HG02759 (cell line): ENCODE measurements around the gene RTN4RL1.

ENCODE experiments used
- ATAC-seq: cut with Tn5 transposase; IDR thresholded peaks from one replicate; pipeline ENCODE4 v1.9.1; 2021; ENCODE audit warnings: mild to moderate bottlenecking, moderate library complexity; ENCODE audit not compliant: unreplicated experiment

Gene RTN4RL1

GRCh38 chr17:1956134-1956533, 69.0 kb downstream of the RTN4RL1 start:
- ATAC-seq: no peak

GRCh38 chr17:1953831-1954230, 71.3 kb downstream of the RTN4RL1 start:
- ATAC-seq: no peak

GRCh38 chr17:1951920-1952319, 73.2 kb downstream of the RTN4RL1 start:
- ATAC-seq: no peak

- ATAC-seq: no peak
Observed at GRCh38 chr17:1949754-1950153, 75.4 kb downstream of the RTN4RL1 start.

DNA sequence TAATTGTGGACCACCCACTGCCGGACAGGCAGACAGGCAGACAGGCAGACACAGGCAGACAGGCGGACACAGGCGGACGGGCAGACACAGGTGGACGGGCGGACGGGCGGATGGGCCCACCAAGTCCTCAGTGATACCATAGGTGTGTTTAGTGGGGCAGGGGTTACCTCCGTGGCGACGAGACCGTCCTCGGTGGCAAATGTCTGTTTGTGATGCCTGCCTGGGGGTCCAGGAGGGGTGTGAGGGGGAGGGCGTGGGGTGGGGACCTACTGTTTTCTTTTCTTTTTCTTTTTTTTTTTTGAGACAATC, 76.7 kb downstream of the RTN4RL1 start:
- ATAC-seq: no peak

DNA sequence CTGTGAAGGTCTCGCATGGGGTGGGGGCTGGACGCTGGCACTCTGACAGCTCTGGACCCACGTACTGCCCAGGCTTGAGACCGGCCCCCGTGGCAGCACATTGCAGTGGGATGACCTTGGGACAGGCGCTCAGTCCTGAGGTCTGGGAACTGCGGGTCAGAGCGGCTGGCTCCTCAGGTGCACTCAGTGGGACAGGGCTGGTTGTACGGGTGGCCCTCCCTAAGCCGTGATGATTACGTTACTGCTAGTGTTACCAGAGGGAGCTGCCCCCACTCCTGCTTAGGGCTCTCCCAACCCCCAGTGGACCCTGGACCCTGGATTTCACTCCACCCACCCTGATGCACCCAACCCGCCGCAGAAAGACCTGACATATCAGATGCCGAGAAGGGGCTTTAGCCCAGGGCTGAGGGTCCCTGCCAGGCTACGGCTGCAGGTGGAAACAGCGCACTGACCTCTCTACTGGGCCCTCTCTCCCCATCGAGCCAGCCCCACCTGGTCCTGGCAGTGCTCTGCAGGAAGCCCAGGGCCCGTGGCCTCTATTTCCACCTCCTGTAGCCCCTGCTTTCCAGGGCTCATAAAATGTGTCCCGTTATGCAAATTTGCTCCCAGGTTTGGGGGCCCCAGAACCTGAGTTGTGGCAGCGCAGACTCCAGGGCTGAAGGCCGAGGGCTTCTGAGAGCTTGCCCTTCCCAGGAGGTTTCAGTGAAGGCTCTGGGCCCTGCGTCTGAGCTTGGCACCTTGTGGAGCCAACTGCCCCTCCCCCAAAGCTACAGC, 77.2 kb downstream of the RTN4RL1 start:
- no peak for ATAC-seq

- no peak for ATAC-seq
Observed at GRCh38 chr17:1947229-1947742, 77.8 kb downstream of the RTN4RL1 start.

DNA sequence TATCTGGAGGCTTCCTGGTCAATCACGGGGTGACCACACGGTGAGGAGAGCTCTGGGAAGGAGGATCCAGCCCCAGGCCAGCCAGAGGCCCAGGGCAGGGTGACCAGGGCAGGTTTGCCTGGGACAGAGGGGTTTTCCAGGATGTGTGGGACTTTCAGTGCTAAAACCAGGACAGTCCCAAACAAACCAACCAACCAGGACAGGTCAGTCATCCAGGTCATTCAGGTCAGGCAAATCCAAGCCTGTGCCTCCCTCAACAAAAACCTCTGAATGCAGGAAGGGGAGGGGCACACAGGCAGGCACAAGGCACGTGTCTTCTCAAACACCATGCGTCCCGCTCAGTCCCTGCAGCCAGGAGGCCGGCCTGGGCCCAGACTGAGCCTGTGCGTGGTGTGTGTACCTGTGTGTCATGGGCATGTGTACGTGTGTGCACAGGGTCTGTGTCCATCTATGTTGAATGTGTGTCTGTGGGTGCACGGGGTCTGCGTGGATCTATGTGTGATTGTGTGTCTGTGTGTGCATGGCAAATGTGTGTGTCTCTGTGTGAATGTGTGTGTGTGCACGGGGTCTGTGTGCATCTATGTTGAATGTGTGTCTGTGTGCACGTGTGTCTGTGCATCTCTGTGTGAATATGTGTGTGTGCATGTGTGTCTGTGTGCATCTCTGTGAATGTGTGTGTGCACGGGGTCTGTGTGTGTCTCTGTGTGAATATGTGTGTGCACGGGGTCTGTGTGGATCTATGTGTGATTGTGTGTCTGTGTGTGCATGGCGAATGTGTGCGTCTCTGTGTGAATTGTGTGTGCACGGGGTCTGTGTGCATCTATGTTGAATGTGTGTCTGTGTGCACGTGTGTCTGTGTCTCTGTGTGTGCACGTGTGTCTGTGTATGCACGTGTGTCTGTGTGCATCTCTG, 78.9 kb downstream of the RTN4RL1 start:
- ATAC-seq: no peak

GRCh38 chr17:1945621-1946020, 79.5 kb downstream of the RTN4RL1 start:
- no peak for ATAC-seq

- no peak for ATAC-seq
Observed at GRCh38 chr17:1943436-1943831, 81.7 kb downstream of the RTN4RL1 start.

DNA sequence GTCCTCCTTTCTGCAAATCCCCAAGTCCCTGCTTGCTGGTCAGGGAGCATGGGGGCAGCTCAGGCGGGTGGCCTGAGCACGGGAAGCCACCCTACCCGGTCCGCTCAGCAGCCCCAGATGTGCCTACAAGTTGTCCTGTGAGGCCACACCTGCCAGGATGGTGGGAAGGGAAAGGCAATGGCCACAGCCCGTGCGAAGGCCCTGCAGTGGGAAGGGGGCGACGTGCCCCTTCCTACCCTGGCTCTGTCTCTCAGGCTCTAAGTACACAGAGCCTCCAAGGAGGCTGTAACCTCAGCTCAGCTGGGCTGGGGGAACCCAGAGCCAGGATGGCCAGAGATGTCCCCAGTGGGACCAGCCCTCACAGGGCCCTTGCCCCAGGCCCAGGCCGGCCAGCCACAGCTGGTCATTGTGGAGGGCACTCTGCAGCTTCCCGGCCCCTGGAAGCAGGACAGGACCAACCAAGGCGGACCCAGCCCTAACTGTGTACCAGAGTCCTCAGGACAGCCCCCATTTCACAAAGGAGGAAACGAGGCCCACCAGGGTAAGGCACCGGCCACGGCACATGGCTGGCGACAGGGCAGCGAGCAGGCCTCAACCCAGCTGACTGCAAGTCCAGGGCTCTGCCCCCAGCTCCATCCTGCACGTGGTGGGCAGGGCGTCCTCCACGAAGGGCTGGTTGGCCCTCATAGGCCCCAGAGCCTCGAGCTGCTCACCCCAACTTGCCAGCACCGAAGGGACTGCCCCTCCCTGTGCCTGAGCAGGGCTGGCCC, 82.3 kb downstream of the RTN4RL1 start:
- no peak for ATAC-seq

- no peak for ATAC-seq
Observed at GRCh38 chr17:1942066-1942365, 83.1 kb downstream of the RTN4RL1 start.

GRCh38 chr17:1941272-1942065, 83.7 kb downstream of the RTN4RL1 start:
- ATAC-seq: no peak

DNA sequence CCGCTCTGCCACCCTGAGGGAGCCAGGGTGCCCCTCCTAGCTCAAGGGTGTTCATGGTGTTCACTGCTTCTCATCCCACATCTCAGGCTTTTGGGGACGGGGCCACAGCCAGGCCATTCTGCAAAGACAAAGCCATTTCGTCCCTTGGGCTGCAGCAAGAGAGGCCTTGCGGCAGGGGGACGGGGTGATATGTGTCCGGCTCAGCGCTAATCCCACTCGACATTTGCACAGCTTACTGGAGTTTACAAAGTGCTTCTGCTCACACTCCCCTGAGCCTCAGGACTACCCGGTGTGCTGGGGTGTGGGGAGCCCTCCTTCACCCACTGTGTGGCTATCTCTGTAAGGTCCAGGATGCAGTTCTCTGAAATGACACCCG, 84.3 kb downstream of the RTN4RL1 start:
- no peak for ATAC-seq

GRCh38 chr17:1939981-1940809, 84.9 kb downstream of the RTN4RL1 start:
- no peak for ATAC-seq

GRCh38 chr17:1937461-1937860, 87.7 kb downstream of the RTN4RL1 start:
- ATAC-seq: no peak

- ATAC-seq: no peak
Observed at GRCh38 chr17:1936766-1937165, 88.4 kb downstream of the RTN4RL1 start.

GRCh38 chr17:1934901-1935300, 90.2 kb downstream of the RTN4RL1 start:
- ATAC-seq: no peak

DNA sequence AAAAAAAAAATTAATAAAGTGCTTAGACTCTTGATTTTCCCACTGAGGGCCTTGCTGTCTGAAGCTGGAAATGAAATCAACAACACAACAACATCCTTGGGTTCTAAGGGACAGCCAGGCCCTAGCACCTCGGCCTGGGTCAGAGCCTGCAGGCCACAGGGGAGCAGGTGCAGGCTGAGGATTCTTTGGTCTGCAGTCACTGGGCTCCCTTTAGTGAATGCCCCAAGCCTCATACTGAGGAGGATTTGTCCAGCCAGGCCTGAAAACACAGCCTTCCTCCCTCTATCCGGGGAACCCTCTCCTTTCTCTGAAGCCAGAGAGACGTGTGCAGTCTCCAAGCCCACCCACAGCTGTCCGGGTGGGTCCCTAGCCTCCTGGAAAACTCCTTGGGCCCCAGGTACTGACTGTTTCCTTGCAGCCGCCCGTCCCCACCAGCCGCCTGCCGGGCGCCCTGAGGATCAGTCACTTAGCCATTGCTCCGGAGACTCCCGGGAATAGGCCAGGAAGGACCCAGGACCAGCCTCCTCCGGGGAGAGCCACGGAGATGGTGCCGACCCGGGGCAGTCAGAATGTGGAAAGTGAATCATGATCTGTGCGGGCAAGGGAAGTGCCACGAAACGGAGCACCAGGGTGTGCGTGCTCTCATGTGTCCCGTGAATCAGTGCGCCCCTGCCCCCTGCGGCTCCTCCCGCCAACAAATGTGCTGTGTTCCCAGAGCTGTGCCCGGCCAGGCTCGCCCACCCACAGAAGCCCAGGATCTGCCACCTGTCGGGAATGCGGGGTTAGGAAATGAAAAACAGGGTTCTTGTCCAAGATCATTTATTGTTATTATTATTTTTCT, 91.0 kb downstream of the RTN4RL1 start:
- ATAC-seq: no peak
